Endometrial microvascular endothelial cells (primary cell): ENCODE measurements around the gene EVX2. TPM values are rescaled to one million over a fixed set of nuclear protein-coding genes. Genes with fewer than 3 reads are reported as not detected.

Experiments used
- in situ Hi-C: cut with HindIII; loops from 2 replicates; pipeline ENCODE4 v1.10.0; 2017; ENCODE audit warnings: low sequenced_read_pairs, low pct_unique_long_range_greater_than_20kb; ENCODE audit errors: inconsistent ontology term
- total RNA-seq: library from RNA; depleted of rRNA; stranded (reverse); fragments of >200 nt; gene quantifications from one replicate; pipeline ENCODE4 v1.2.3, GENCODE V29; 2015; ENCODE audit errors: inconsistent ontology term

Gene EVX2
- total RNA-seq, 1 donor from 2014 or later = not detected

GRCh38 chr2:176088937-176089842 is 5.4 kb upstream of the EVX2 start:
- in situ Hi-C loops = no loop called here

- in situ Hi-C loops = no loop called here
Measured at GRCh38 chr2:176088048-176088936, 4.5 kb upstream of the EVX2 start.

- in situ Hi-C loops = no loop called here
Measured at GRCh38 chr2:176087330-176088047, 3.7 kb upstream of the EVX2 start.

- in situ Hi-C loops = no loop called here
Measured at GRCh38 chr2:176085861-176086771, 2.4 kb upstream of the EVX2 start.

GRCh38 chr2:176085120-176085788 is 1.5 kb upstream of the EVX2 start:
- in situ Hi-C loops = no loop called here

- in situ Hi-C loops = no loop called here
Measured at GRCh38 chr2:176084611-176085119, 903 bp upstream of the EVX2 start.

GRCh38 chr2:176082824-176083751 is 674 bp downstream of the EVX2 start:
- in situ Hi-C loops = no loop called here

- in situ Hi-C loops = no loop called here
Measured at GRCh38 chr2:176082525-176082823, 1.3 kb downstream of the EVX2 start.

- in situ Hi-C loops = no loop called here
Measured at GRCh38 chr2:176081837-176082524, 1.8 kb downstream of the EVX2 start.

- in situ Hi-C loops = no loop called here
Measured at GRCh38 chr2:176081376-176081836, 2.4 kb downstream of the EVX2 start.

GRCh38 chr2:176080540-176081375 is 3.0 kb downstream of the EVX2 start:
- in situ Hi-C loops = no loop called here

- in situ Hi-C loops = no loop called here
Measured at GRCh38 chr2:176079831-176080539, 3.8 kb downstream of the EVX2 start.

- in situ Hi-C loops = no loop called here
Measured at GRCh38 chr2:176079285-176079830, 4.4 kb downstream of the EVX2 start.

GRCh38 chr2:176078541-176079284 is 5.0 kb downstream of the EVX2 start:
- in situ Hi-C loops = no loop called here
